ENCODE data around the gene ZNF281. TPM values are rescaled to one million over a fixed set of nuclear protein-coding genes. Genes with fewer than 3 reads are reported as not detected.
"Not testable (repeated sequence)": the region's sequence is repeated elsewhere in the genome, so short reads cannot be mapped to it uniquely, and the experiment has no call there.

The ZNF281 gene
- total RNA-seq, 1 donor from 2014 or later: 47.1 TPM

DNA sequence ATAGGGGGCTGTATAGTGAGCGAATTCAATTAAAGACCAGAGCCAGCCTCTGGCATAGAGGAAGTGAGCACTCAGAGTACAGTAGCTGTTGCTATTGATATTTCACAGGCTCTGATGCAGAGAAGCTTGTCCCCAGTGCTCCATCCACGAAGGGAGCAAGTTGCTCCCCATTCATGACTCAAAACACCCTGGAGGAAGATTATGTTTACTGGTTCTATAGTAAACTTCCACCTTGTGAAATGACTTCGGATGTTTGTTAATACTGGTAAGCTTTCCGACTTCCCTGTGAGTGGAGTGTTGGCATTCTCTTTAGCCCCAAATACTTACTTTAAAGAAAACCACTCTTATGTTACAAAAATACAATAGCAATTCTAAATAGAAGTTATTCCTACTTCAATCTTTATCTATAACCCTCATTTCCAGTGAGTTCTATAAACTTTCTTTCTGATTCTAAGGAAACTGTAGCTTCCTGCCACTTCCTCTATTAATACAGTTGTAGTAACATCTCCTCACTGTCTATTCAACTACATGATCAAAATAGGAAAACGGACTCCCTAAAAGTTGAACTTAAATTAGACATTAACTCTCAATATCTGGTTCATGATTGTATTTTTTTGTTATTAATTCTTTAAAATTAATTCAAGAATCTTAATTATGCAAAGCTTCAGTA is 46.4 kb downstream of the ZNF281 start:
- no peaks in the 10 kb centered on the region for H3K27me3 ChIP-seq
- H3K4me3 Mint-ChIP-seq: no peak overlapping the region
- DNase-seq (ENCODE audit: low spot score): no peak
- no peak overlapping the region for H3K27ac Mint-ChIP-seq
- H3K4me1 ChIP-seq: peaks cover 31% of the 10 kb centered on the region
- no peaks in the 10 kb centered on the region for H3K9me3 Mint-ChIP-seq
- TF ChIP-seq, protein P1, sequence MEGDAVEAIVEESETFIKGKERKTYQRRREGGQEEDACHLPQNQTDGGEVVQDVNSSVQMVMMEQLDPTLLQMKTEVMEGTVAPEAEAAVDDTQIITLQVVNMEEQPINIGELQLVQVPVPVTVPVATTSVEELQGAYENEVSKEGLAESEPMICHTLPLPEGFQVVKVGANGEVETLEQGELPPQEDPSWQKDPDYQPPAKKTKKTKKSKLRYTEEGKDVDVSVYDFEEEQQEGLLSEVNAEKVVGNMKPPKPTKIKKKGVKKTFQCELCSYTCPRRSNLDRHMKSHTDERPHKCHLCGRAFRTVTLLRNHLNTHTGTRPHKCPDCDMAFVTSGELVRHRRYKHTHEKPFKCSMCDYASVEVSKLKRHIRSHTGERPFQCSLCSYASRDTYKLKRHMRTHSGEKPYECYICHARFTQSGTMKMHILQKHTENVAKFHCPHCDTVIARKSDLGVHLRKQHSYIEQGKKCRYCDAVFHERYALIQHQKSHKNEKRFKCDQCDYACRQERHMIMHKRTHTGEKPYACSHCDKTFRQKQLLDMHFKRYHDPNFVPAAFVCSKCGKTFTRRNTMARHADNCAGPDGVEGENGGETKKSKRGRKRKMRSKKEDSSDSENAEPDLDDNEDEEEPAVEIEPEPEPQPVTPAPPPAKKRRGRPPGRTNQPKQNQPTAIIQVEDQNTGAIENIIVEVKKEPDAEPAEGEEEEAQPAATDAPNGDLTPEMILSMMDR (IDR thresholded peaks at IDR 0.05): no peak
- TF ChIP-seq EZH2phosphoT487 (IDR thresholded peaks at IDR 0.05) (no peak), EZH2 (IDR thresholded peaks at IDR 0.05) (no peak)
- H3K4me1 Mint-ChIP-seq: peaks cover 8% of the 10 kb centered on the region
- peaks cover 2% of the 10 kb centered on the region for H4K20me1 ChIP-seq (ENCODE audit: low read depth)
- peaks cover 33% of the 10 kb centered on the region for H3F3A ChIP-seq (ENCODE audit: low read depth)
- H3K27me3 Mint-ChIP-seq (ENCODE audit: insufficient read depth, low read depth): no peaks in the 10 kb centered on the region
- peak overlapping the region; percentile 43 for H3K4me2 ChIP-seq
- H3K36me3 Mint-ChIP-seq: no peaks in the 10 kb centered on the region
- no peaks in the 10 kb centered on the region for H3K9me3 ChIP-seq (ENCODE audit: low read depth)
- no peak overlapping the region for H2AFZ ChIP-seq (replicated peaks)
- no peaks in the 10 kb centered on the region for H3K36me3 ChIP-seq
- no peak overlapping the region for H3K4me3 ChIP-seq
- no peaks in the 10 kb centered on the region for H3K79me2 ChIP-seq (ENCODE audit: low read depth)
- no peak overlapping the region for H3K9ac ChIP-seq
- peak overlapping the region; percentile 77 for H3K27ac ChIP-seq

DNA sequence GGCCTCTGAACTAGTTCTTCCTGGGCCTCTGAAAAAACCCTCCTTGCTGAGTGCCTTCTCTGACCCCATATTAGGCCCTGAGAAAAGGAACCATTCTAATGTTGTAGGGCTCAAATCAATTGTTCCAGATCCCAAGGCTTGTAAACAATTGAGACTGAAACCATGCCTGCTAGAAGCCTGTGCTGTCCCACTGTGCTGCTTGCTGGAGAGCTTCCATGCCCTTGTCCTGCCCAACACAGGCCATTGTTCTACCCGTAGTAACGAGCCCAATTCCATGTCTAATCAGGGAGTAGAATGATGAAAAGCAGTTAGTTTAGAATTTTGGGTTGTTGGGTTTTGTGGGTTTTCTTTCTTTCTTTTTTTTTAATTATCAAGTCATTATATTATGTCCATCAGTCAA is 47.4 kb downstream of the ZNF281 start:
- TF ChIP-seq EZH2phosphoT487 (IDR thresholded peaks at IDR 0.05) (no peak), EZH2 (IDR thresholded peaks at IDR 0.05) (no peak)
- TF ChIP-seq, protein P1 (IDR thresholded peaks at IDR 0.05): no peak
- no peak overlapping the region for H2AFZ ChIP-seq (replicated peaks)
- peaks cover 31% of the 10 kb centered on the region for H3K4me1 ChIP-seq
- Mint-ChIP-seq H3K4me3 (no peak overlapping the region), H3K27ac (peak overlapping the region; percentile 18), H3K9me3 (no peaks in the 10 kb centered on the region), H3K36me3 (no peaks in the 10 kb centered on the region), H3K27me3 (ENCODE audit: insufficient read depth, low read depth) (no peaks in the 10 kb centered on the region), H3K4me1 (peaks cover 8% of the 10 kb centered on the region)
- DNase-seq (ENCODE audit: low spot score): peak; percentile 77
- no peaks in the 10 kb centered on the region for H3K79me2 ChIP-seq (ENCODE audit: low read depth)
- H3F3A ChIP-seq (ENCODE audit: low read depth): peaks cover 33% of the 10 kb centered on the region
- no peak overlapping the region for H3K9ac ChIP-seq
- no peak overlapping the region for H3K4me3 ChIP-seq
- peak overlapping the region; percentile 43 for H3K4me2 ChIP-seq
- peak overlapping the region; percentile 77 for H3K27ac ChIP-seq
- no peaks in the 10 kb centered on the region for H3K36me3 ChIP-seq
- H4K20me1 ChIP-seq (ENCODE audit: low read depth): peaks cover 2% of the 10 kb centered on the region
- no peaks in the 10 kb centered on the region for H3K9me3 ChIP-seq (ENCODE audit: low read depth)
- H3K27me3 ChIP-seq: no peaks in the 10 kb centered on the region

DNA sequence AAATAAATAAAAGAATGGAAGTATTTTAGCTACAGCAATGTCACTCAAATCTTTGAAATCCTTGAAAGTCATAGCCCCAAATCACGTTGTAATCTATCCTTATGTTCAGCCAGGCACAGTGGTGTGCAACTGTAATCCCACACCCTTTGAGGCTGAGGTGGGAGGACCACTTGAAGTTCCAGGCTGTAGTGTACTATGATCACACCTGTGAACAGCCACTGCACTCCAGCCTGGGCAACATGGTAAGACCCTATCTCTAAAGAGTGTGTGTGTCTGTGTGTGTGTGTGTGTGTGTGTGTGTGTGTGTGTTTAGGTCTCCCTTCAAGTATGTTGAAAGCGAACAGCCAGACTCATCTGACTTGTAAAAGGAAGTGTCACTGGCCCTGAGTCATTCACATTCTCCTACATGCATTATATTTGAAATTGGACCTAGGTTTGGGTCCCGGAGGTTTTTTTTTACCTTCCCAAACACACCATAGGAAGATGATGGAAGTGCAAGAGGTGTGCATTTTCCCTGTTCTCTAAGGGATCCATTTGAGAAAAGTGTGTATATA is 50.1 kb downstream of the ZNF281 start:
- DNase-seq (ENCODE audit: low spot score): no peak
- peaks cover 2% of the 10 kb centered on the region for H4K20me1 ChIP-seq (ENCODE audit: low read depth)
- no peak overlapping the region for H3K4me3 ChIP-seq
- H3K4me1 ChIP-seq: peaks cover 27% of the 10 kb centered on the region
- TF ChIP-seq, protein P1 (IDR thresholded peaks at IDR 0.05): no peak
- TF ChIP-seq EZH2phosphoT487 (IDR thresholded peaks at IDR 0.05) (no peak), EZH2 (IDR thresholded peaks at IDR 0.05) (no peak)
- peaks cover 29% of the 10 kb centered on the region for H3F3A ChIP-seq (ENCODE audit: low read depth)
- H3K27me3 ChIP-seq: no peaks in the 10 kb centered on the region
- H3K4me2 ChIP-seq: no peak overlapping the region
- H3K27me3 Mint-ChIP-seq (ENCODE audit: insufficient read depth, low read depth): no peaks in the 10 kb centered on the region
- no peaks in the 10 kb centered on the region for H3K36me3 Mint-ChIP-seq
- H3K9me3 Mint-ChIP-seq: no peaks in the 10 kb centered on the region
- no peak overlapping the region for H2AFZ ChIP-seq (replicated peaks)
- no peak overlapping the region for H3K4me3 Mint-ChIP-seq
- no peak overlapping the region for H3K27ac Mint-ChIP-seq
- no peaks in the 10 kb centered on the region for H3K36me3 ChIP-seq
- no peak overlapping the region for H3K27ac ChIP-seq
- no peaks in the 10 kb centered on the region for H3K9me3 ChIP-seq (ENCODE audit: low read depth)
- H3K79me2 ChIP-seq (ENCODE audit: low read depth): no peaks in the 10 kb centered on the region
- H3K4me1 Mint-ChIP-seq: peaks cover 8% of the 10 kb centered on the region
- H3K9ac ChIP-seq: no peak overlapping the region

DNA sequence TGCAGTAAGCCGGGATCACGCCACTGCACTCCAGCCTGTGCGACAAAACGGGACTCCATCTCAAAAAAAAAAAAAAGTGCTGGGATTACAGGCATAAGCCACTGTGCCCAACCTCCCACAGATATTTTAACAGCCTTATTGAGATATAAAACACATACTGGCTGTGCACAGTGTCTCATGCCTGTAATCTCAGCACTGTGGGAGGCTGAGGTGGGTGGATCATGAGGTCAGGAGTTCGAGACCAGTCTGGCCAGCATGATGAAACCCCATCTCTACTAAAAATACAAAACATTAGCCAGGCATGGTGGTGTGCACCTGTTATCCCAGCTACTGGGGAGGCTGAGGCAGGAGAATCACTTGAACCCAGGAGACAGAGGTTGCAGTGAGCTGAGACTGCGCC is 51.9 kb downstream of the ZNF281 start:
- not testable (repeated sequence) for H2AFZ ChIP-seq (replicated peaks); H3K4me3 ChIP-seq; H3K27ac ChIP-seq; DNase-seq (ENCODE audit: low spot score); H3K27ac Mint-ChIP-seq; H3K36me3 Mint-ChIP-seq; H3K9me3 ChIP-seq (ENCODE audit: low read depth); H4K20me1 ChIP-seq (ENCODE audit: low read depth); H3K27me3 ChIP-seq; H3K4me1 Mint-ChIP-seq; H3K79me2 ChIP-seq (ENCODE audit: low read depth); H3K9ac ChIP-seq; H3K4me2 ChIP-seq; H3K4me1 ChIP-seq; H3K27me3 Mint-ChIP-seq (ENCODE audit: insufficient read depth, low read depth); H3K9me3 Mint-ChIP-seq; H3K36me3 ChIP-seq; H3K4me3 Mint-ChIP-seq
- peaks cover 13% of the 10 kb centered on the region for H3F3A ChIP-seq (ENCODE audit: low read depth)
